ENCODE data around the gene CCDC27. TPM values are rescaled to one million over a fixed set of nuclear protein-coding genes. Genes with fewer than 3 reads are reported as not detected.

The CCDC27 gene
- total RNA-seq, 6 experiments from 2014 or later, result not detected

- 93% methylated on average over 12 of the region's 23 CpGs for WGBS (ENCODE audit: insufficient coverage, low coverage, low lambda C conversion rate, missing lambda C conversion rate)
- ATAC-seq, result no peak
These were observed 27.1 kb downstream of the CCDC27 start for GRCh38 chr1:3779265-3779911.

DNA sequence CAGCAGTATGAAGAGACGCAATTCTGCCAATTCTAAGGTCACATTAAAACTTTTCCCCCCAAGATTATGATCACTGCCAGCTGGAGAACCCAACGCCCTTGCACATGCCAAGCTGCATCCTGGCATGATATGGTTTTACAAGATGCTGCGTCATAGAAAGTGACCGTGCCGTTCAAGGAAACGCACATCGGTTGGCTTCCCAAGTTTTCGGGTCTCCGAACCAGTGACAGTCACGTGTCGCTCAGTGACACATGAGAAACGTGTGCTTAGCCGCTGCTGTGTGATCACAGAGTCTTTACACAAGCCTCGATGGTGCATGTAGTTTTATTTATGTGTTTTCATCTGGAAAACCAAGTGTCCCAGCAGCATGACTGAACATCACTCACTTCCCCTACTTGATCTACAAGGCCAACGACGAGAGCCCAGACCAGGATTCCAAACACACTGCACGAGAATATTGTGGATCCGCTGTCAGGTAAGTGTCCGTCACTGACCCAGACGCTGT, 27.7 kb downstream of the CCDC27 start:
- 90% methylated on average over 7 of the region's 20 CpGs for WGBS (ENCODE audit: insufficient coverage, low coverage, low lambda C conversion rate, missing lambda C conversion rate)
- no peak overlapping the region for H3K4me3 ChIP-seq
- H3K36me3 ChIP-seq, result peaks cover 5 to 61% (median 26%) of the 10 kb centered on the region in 4 donors
- intact Hi-C loops (cut with DNase I), result no loop called here
- no peaks in the 10 kb centered on the region for H3K27me3 ChIP-seq
- H3K9me3 ChIP-seq, result no peaks in the 10 kb centered on the region
- no peak overlapping the region for H3K27ac ChIP-seq
- no peak for DNase-seq
- no peak for ATAC-seq
- H3K4me1 ChIP-seq, result peaks cover 0 to 18% (median 8%) of the 10 kb centered on the region in 4 donors
- TF ChIP-seq POLR2A (IDR thresholded peaks at IDR 0.05), result no peak
- TF ChIP-seq CTCF (IDR thresholded peaks at IDR 0.05), result no peak

More at GRCh38 chr1:3779265-3779911, 27.1 kb downstream of the CCDC27 start:
- Histone ChIP-seq H3K36me3 (peaks cover 5 to 56% (median 26%) of the 10 kb centered on the region in 4 donors), H3K9me3 (no peaks in the 10 kb centered on the region), H3K4me3 (no peak overlapping the region), H3K4me1 (peaks cover 0 to 18% (median 8%) of the 10 kb centered on the region in 4 donors), H3K27ac (no peak overlapping the region), H3K27me3 (no peaks in the 10 kb centered on the region)
- TF ChIP-seq CTCF (IDR thresholded peaks at IDR 0.05), result no peak
- TF ChIP-seq POLR2A (IDR thresholded peaks at IDR 0.05), result no peak
- no peak for DNase-seq
- intact Hi-C loops (cut with DNase I), result no loop called here

GRCh38 chr1:3780901-3781300, 28.7 kb downstream of the CCDC27 start:
- DNase-seq, result peak in 1 of 3 donors; percentile 44
- WGBS (ENCODE audit: insufficient coverage, low coverage, low lambda C conversion rate, missing lambda C conversion rate), result 88% methylated on average over 18 of the region's 21 CpGs
- H3K27ac ChIP-seq, result no peak overlapping the region
- intact Hi-C loops (cut with DNase I), result no loop called here
- TF ChIP-seq CTCF (IDR thresholded peaks at IDR 0.05) (no peak), POLR2A (IDR thresholded peaks at IDR 0.05) (no peak)
- H3K27me3 ChIP-seq, result no peaks in the 10 kb centered on the region
- H3K36me3 ChIP-seq, result peaks cover 5 to 62% (median 29%) of the 10 kb centered on the region in 4 donors
- no peak for ATAC-seq
- H3K4me1 ChIP-seq, result peaks cover 0 to 18% (median 3%) of the 10 kb centered on the region in 4 donors
- H3K4me3 ChIP-seq, result no peak overlapping the region
- no peaks in the 10 kb centered on the region for H3K9me3 ChIP-seq

DNA sequence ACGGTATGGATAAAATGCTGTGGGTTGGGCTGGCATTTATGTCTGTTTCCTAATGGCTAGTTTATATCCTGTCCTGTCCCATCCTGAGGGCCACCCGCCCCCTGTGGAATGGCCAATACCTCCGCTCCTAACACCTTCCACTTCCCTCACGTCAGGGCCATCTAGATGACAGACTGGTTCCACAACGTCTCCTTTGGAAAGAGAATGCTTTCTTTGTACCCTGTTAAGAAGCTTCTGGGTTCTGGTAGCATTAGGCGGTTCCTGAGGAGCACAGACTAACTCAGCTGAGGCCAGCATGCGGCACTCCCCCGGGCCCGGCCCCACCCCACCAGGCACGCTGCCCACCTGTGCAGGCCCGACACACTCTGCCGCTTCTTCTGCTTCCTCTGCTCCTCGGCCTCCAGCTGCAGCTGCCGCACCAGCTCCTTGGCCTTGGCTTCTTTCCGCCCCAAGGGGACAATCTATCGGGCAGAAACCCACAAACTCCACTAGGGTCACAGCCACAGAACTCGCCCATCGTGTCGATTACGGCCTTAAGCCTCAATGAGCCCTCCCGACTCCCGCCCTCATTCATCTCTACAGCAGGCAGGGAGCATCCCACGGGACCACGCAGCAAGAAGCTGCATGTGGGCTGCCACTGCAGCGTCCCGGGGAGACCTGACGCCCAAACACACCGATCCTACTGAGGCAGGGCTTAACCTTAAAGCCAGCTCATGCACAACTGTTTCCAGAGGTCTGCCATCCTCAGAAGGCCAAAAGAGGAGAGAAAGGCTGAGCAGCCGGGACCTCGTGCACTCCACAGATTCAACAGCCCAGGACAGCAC, 31.6 kb downstream of the CCDC27 start:
- DNase-seq, result peak in 1 of 3 donors; percentile 43

More for the DNA sequence above, 31.6 kb downstream of the CCDC27 start:
- peaks cover 0 to 14% (median 0%) of the 10 kb centered on the region in 4 donors for H3K4me1 ChIP-seq
- H3K27ac ChIP-seq, result no peak overlapping the region
- TF ChIP-seq POLR2A (IDR thresholded peaks at IDR 0.05) (no peak), CTCF (IDR thresholded peaks at IDR 0.05) (no peak)
- no peaks in the 10 kb centered on the region for H3K27me3 ChIP-seq
- no peak overlapping the region for H3K4me3 ChIP-seq
- H3K36me3 ChIP-seq, result peaks cover 5 to 70% (median 35%) of the 10 kb centered on the region in 4 donors
- intact Hi-C loops (cut with DNase I), result no loop called here
- WGBS (ENCODE audit: insufficient coverage, low coverage, low lambda C conversion rate, missing lambda C conversion rate), result 92% methylated on average over 7 of the region's 30 CpGs
- H3K9me3 ChIP-seq, result no peaks in the 10 kb centered on the region
- ATAC-seq, result no peak

Measured in right lobe of liver (tissue), 6 donors.